Dermis lymphatic vessel endothelial cell (primary cell): Measurements from ENCODE around the gene SEMA6D. TPM values are rescaled to one million over a fixed set of nuclear protein-coding genes. Genes with fewer than 3 reads are reported as not detected.

Experiments
- total RNA-seq: library from RNA; depleted of rRNA; stranded (reverse); fragments of >200 nt; gene quantifications from 2 replicates; pipeline ENCODE4 v1.2.1, GENCODE V29; 2014

SEMA6D gene, protein sequence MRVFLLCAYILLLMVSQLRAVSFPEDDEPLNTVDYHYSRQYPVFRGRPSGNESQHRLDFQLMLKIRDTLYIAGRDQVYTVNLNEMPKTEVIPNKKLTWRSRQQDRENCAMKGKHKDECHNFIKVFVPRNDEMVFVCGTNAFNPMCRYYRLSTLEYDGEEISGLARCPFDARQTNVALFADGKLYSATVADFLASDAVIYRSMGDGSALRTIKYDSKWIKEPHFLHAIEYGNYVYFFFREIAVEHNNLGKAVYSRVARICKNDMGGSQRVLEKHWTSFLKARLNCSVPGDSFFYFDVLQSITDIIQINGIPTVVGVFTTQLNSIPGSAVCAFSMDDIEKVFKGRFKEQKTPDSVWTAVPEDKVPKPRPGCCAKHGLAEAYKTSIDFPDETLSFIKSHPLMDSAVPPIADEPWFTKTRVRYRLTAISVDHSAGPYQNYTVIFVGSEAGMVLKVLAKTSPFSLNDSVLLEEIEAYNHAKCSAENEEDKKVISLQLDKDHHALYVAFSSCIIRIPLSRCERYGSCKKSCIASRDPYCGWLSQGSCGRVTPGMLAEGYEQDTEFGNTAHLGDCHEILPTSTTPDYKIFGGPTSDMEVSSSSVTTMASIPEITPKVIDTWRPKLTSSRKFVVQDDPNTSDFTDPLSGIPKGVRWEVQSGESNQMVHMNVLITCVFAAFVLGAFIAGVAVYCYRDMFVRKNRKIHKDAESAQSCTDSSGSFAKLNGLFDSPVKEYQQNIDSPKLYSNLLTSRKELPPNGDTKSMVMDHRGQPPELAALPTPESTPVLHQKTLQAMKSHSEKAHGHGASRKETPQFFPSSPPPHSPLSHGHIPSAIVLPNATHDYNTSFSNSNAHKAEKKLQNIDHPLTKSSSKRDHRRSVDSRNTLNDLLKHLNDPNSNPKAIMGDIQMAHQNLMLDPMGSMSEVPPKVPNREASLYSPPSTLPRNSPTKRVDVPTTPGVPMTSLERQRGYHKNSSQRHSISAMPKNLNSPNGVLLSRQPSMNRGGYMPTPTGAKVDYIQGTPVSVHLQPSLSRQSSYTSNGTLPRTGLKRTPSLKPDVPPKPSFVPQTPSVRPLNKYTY
- 0.65 and 1.5 TPM in 2 replicates for total RNA-seq

GRCh38 chr15:47717036-47717612 is at the start of gene SEMA6D:
Gene SEMA6D (plus strand): TSS chr15:47717505. CDS start chr15:47759799, 42,294 bp downstream.

